H54 (cell line): Measurements from ENCODE around the gene PDZRN3.

Source experiments
- DNase-seq: peaks from one replicate; pipeline ENCODE4 v3.0.0; 2011; ENCODE audit warnings: low spot score, mixed read lengths; ENCODE audit not compliant: insufficient read length
- FAIRE-seq: peaks from 3 replicates; lab custom pipeline; 2011; peaks lifted over from hg19 to GRCh38; lab: Jason Lieb, UNC
- POLR2A ChIP-seq: IDR thresholded peaks from 2 replicates; pipeline ENCODE4 v1.6.1; 2011; ENCODE audit warnings: low read depth, mild to moderate bottlenecking, low read length

PDZRN3 gene

DNA sequence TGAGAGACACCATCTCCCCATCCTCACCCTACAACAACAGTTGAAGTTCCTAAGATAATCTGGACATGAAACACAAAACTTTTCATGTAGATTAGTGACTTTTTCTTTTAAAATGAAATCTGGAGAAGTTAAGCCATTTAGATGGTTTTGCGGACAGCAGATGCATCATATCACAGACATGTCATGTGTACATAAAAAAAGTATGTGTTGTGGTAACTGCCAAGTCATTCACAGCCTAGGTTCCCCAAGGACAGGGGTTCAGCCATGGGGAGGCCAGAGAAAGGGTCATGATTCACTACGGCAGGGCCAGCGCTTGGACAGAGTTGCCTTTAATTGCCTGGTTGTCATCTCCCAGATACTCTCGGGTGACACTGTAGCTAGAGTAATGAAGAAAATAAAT, 163.2 kb downstream of the PDZRN3 start:
- no peak for TF ChIP-seq POLR2A
- FAIRE-seq (no peak), DNase-seq (no peak)

DNA sequence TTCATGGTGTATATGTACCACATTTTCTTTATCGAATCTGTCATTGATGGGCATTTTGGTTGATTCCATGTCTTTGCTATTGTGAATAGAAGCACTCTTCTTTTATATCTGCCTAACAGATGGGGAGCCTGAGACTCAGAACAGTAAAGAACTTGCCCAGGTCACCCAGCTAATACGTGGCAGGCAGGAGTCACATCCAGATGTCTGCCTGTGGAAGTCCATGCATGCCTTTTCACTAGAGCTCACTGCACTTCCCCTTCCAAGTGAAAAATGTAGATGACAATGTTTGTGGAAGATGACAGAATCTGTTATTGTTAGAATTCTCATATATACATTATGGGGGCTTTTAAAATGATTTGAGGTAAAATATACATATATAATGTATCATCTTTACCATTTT, 165.0 kb downstream of the PDZRN3 start:
- no peak for TF ChIP-seq POLR2A
- FAIRE-seq = no peak
- no peak for DNase-seq

DNA sequence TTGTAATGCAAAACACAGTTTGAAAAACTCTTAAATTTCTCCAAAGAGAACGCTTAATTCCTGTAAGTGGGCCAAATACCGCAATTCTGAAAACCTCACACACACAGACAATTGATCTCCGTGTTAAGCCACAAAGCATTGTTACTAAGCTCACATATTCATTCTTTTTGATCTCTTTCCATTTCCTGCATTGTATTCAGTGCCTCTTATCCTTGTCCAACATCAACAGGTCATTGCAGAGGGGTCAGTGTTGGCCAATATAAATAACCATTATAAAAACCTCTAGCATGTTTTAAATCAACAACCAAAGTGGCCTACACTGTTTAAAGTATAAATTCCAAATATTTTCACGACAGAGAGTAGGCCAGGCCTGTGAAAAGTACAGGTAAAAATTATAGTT, 171.1 kb downstream of the PDZRN3 start:
- FAIRE-seq (no peak), DNase-seq (no peak)
- no peak for TF ChIP-seq POLR2A

DNA sequence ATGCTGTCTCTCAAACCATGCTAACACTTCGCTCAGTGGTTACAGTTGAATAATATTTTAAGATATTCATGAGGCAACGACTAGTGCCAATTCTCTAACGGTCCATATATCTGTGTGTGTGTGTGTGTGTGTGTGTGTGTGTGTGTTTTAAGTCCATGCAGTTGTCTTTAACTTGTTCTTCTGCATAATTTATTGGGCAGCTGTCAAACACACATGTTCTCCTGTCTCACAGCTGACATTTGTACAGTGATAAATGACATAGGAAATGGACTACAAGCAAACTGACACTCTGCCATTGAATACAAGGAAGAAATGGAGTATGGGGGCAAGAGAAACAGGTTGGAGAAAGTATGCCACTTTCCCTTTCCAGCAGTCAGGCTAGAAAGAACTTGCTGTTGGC, 172.0 kb downstream of the PDZRN3 start:
- TF ChIP-seq POLR2A = no peak
- FAIRE-seq = no peak
- no peak for DNase-seq

DNA sequence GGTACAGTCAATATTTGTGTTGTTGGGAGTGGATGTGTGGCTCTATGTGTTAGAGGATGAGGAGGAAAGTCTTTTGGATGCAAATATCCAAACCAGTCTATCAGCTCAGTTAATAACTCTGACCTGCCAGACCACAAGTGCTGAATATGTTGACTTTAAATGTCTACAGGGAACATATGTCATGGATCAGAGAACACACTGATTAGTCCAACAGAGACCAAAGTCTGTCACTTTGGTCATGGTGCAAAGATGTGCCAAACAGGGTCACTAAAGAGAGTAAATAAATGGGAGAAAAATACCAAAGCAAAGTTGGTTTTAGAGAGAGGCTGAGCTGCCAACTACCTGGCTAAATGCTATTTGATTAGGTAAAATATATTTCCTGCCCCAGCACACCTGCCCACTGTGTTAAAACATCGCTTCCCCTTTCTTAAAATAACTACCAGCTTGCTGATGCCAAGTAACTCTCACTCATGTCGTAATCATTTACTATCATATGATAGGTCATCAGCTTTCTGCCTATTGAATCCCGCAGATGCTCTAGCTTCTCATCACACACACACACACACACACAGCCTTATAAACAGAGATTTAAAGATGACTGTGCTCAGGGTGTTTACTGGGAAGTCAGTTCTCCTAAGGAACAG, 173.3 kb downstream of the PDZRN3 start:
- no peak for DNase-seq
- no peak for FAIRE-seq
- no peak for TF ChIP-seq POLR2A

DNA sequence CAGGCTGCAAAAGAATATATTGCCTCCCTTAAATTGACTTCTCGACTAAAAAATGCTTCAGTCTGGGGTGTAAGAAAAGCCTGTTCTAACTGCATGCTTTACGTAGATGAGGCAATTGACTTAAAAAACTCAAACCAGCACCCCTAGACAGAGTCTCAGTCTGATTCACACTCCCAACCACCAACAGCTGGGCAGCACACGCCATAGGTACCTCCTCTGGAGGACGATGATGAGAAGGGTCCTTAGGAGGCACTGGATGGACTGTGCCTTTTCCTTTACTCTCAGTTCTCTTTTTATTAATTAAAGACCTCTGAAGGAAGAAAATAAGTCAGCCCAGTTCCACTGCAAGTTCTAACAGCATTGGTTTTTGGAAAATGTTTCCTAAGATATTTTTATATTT, 175.0 kb downstream of the PDZRN3 start:
- no peak for TF ChIP-seq POLR2A
- no peak for FAIRE-seq
- no peak for DNase-seq

DNA sequence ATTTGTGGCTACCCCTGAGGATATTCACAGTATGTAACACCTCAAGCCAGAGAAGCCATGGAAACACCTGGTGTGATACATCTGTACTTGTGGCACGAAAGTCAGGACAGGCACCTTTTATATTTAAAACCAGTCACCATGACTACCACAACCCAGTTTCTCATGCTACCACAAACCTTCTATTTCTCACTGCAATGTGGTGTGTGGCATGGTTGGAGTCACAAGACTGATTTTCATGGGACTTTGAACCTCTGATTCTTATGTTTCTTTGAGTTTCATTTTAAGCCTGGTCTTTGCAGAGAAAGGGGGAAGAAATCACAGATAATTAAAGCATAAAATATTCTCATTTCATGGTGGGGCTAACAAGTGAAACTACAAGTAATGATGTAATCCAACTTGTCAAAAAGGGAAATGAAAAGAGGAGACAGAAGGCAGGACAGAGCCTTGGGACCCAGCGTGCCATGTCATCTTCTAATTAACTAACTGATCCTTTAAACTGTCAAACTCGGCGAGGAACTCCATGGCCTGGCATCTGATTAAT, 175.9 kb downstream of the PDZRN3 start:
- DNase-seq (no peak), FAIRE-seq (no peak)

DNA sequence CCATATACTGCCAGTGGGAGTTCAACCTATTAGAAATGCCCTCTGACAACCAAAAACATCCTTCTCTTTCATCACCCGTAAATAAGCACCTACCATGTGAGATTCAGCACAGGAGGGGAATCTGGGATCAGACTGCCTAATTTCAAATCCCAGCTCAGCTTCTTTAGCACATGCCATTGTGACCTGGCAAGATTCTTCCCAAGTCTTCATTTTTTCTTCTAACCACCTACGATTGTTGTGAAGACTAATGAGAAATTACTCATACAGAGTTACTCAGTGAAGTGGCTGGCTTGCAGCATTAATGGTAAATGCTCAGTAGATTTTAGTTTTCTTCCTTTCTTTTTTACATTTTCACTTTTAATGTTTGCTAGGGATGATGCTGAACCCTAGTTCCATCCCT, 176.7 kb downstream of the PDZRN3 start:
- FAIRE-seq (no peak), DNase-seq (no peak)
- TF ChIP-seq POLR2A = no peak

More for the DNA sequence above, 175.9 kb downstream of the PDZRN3 start:
- TF ChIP-seq POLR2A = no peak

DNA sequence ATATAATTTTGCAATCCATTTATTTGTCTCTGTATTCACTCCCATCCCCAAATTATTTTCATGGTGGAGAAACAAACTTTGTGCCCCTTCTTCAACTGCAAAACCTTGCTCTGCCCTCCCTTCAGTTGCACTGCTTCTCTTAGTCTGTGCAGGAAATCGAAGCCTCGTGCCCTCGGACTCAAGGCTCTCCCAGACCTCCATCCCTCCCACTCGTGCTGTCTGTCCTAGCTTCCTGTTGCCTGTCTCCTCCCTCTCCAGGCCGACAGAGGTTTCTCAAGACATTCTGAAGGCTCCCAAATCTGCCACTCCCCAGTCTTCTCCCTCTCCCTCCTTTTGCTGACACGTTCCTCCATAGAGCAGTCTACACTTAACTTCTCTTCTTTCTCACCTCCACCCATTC, 177.6 kb downstream of the PDZRN3 start:
- no peak for DNase-seq
- TF ChIP-seq POLR2A = no peak
- no peak for FAIRE-seq

DNA sequence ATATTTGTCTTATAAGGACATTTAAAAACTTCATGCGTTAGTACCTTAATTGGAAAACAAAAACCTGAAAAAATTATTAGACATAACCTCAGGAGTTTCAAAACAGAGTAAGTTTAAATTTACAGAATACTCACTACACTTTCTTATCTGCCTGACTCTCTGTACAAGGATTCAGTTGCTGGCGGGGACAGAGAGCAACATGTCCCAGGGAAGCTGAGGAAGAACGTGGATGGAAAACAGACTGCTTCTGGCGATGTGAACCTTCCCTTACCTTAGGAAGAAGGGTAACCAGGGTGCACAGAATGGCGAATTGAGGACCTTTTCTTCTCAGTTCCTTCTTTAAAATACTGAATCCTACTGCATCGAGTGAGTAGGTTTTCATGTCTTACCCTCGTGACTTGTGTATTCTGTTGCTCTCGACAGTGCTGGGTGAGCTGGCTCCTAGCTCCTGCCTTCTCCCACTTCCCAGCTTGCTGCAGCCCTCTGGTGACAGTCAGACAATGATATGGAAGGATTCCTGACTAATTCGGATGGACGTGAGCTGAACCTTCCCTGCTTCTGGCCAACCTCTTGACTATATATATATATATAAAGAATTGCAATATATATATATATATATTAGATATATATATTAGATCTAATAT, 178.2 kb downstream of the PDZRN3 start:
- TF ChIP-seq POLR2A = no peak
- DNase-seq (no peak), FAIRE-seq (no peak)

DNA sequence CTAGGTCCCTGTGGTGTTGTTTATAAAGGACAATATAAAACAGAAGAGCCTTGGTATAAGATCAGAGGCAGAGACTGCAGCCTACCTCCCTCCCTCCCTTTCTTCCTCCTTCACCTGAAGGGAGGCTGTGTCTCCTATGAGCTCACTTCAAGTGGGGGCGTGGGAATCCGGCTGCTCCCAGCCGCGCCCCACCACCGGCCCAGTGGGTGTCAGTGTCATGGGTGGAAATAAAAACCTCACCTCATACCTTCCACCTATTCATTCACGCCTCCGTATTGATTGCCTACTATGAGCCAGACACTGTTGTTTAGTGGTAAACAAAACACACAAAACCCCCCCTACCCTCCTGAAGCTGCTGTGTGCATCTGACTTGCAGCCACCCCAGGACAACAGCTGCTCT, 181.9 kb downstream of the PDZRN3 start:
- no peak for DNase-seq
- no peak for TF ChIP-seq POLR2A
- no peak for FAIRE-seq

DNA sequence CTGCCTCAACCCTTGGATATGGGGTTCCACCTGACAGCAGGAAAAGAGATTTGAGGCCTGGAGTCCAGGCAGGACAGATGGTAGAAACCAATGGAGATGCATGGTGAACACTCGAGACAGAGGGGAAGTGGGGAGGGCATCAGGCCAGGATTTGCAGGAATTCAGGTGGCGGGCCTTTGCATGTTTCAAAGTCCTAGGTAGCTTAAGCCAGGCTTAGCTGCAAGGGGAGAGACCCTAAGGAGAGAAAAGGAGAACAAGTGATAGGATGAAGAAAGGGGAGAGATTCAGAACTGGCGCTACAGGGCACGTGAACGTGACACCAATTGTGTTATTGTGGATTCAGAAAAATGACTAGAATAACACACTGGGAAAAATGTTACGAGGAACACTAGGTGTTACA, 182.6 kb downstream of the PDZRN3 start:
- no peak for FAIRE-seq
- TF ChIP-seq POLR2A = no peak
- DNase-seq = no peak

DNA sequence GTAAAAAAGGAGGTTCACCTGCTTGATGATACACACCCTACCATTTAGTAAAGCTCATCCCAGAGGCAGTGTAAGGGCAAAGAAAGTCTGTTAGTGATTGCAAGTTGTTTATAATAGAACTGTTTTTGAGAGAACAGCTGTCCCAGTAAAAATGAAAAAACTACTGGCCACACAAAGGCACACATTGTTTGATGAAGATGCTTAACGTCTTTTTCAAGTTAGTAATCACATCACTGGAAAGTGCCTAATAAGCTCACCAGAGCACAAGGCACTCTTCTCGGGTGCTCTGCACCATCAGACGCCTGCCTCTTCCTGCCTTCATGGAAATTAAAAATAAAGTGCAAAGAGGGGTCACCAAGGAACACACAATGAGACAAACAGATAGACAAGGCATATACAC, 186.9 kb downstream of the PDZRN3 start:
- no peak for TF ChIP-seq POLR2A
- no peak for DNase-seq
- FAIRE-seq = no peak

DNA sequence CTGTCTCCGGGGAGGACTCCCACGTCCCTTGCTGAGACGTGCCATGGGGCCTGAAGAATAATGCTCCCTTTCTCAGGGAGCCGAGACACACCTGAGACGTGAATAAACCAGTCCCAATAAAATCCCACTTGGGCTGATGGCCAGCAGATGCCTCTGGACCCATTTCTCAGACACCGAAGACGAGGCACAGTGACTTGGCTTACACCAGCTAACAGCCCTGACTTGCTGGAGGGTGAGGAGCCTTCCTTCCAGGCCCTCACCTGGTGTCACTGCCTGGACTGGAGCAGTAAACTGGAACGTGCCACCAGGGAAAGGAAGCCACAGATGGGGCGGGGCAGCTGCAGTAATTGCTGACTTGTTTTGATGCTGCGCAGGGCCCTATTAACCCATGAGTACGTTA, 189.7 kb downstream of the PDZRN3 start:
- TF ChIP-seq POLR2A = no peak
- DNase-seq = no peak
- no peak for FAIRE-seq

DNA sequence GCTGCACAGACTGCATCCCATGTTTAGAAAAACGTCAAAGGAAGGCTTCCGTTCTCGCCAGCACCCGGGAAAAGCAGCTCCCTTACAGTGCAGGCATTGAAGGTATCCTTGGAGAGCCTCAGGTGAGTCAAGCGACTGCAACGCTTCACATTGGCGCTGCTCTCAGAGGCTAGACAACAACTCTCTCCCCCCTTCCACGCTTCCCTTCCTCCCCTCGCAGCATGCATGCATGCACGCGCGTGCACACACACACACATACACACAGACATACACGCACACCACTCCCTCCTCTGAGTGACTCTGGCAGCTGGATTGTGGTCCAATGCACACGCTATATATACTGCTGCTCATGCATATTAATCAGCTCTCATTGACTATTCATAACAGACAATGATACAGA, 191.1 kb downstream of the PDZRN3 start:
- DNase-seq (no peak), FAIRE-seq (no peak)
- no peak for TF ChIP-seq POLR2A
